K562 (cell line): ENCODE measurements around the gene COL15A1. TPM values are rescaled to one million over a fixed set of nuclear protein-coding genes. Genes with fewer than 3 reads are reported as not detected.

Experiments
- DNMT1 ChIP-seq: fragments of 450-650 bp; IDR thresholded peaks from 2 replicates; pipeline ENCODE4 v1.6.1; 2016; ENCODE audit warnings: antibody characterized with exemption, mild to moderate bottlenecking
- FOXA1 ChIP-seq: fragments of 450-650 bp; IDR thresholded peaks from 2 replicates; pipeline ENCODE4 v1.6.1; 2016; ENCODE audit warnings: mild to moderate bottlenecking, borderline replicate concordance
- FOXJ3 ChIP-seq: sonication (generic); formaldehyde crosslinking; IDR thresholded peaks from 2 replicates; pipeline ENCODE4 v1.4.0; 2020; ENCODE audit warnings: mild to moderate bottlenecking, missing genetic modification reagents
- FOXP1 ChIP-seq: sonication (generic); formaldehyde crosslinking; IDR thresholded peaks from 2 replicates; pipeline ENCODE4 v1.8.0; 2022; ENCODE audit warnings: mild to moderate bottlenecking, missing genetic modification reagents
- HLTF ChIP-seq: fragments of 450-650 bp; IDR thresholded peaks from 2 replicates; pipeline ENCODE4 v1.6.1; 2016
- IRF2 ChIP-seq: sonication (generic); formaldehyde crosslinking; IDR thresholded peaks from 2 replicates; pipeline ENCODE4 v1.8.1; 2022; ENCODE audit warnings: mild to moderate bottlenecking, missing genetic modification reagents
- MIER1 ChIP-seq: fragments of 450-650 bp; IDR thresholded peaks from 2 replicates; pipeline ENCODE4 v1.6.1; 2016; ENCODE audit warnings: antibody characterized with exemption, mild to moderate bottlenecking, low read depth
- NONO ChIP-seq, 2 experiments: fragments of 200-400 bp in 1 of 2; fragments of 450-650 bp in 1 of 2; formaldehyde crosslinking in 1 of 2; IDR thresholded peaks; 2 replicates each; pipeline ENCODE4 v1.6.1; 2017; ENCODE audit warnings: low read depth in 2 of 2, mild to moderate bottlenecking in 2 of 2, moderate library complexity in 2 of 2, low read length in 1 of 2
- POLR2AphosphoS5 ChIP-seq: IDR thresholded peaks from 2 replicates; pipeline ENCODE4 v1.6.1; 2011; ENCODE audit warnings: mild to moderate bottlenecking, low read depth, low read length, moderate library complexity; ENCODE audit not compliant: control insufficient read depth, insufficient read depth
- SAFB2 ChIP-seq: fragments of 200-400 bp; formaldehyde crosslinking; IDR thresholded peaks from 2 replicates; pipeline ENCODE4 v1.6.1; 2018; ENCODE audit warnings: borderline replicate concordance, low read length, low read depth, moderate library complexity; ENCODE audit not compliant: severe bottlenecking
- SMAD3 ChIP-seq: fragments of 450-650 bp; formaldehyde crosslinking; conservative IDR thresholded peaks from 2 replicates; pipeline ENCODE4 v1.4.0; 2020; ENCODE audit warnings: mild to moderate bottlenecking
- TCF7L2 ChIP-seq: fragments of 150-350 bp; IDR thresholded peaks from 2 replicates; pipeline ENCODE4 v1.6.1; 2016; ENCODE audit warnings: low read depth, mild to moderate bottlenecking, low read length, moderate library complexity
- TGIF2 ChIP-seq: sonication (generic); formaldehyde crosslinking; IDR thresholded peaks from 2 replicates; pipeline ENCODE4 v1.8.1; 2022; ENCODE audit warnings: mild to moderate bottlenecking, missing genetic modification reagents, moderate library complexity
- ZBTB8A ChIP-seq: fragments of 450-650 bp; IDR thresholded peaks from 2 replicates; pipeline ENCODE4 v1.6.1; 2018; ENCODE audit warnings: mild to moderate bottlenecking, moderate library complexity; ENCODE audit not compliant: partially characterized antibody
- ZNF175 ChIP-seq: fragments of 200-800 bp; sonication (Bioruptor generic); IDR thresholded peaks from 2 replicates; pipeline ENCODE4 v1.6.1; 2016; ENCODE audit warnings: low read depth, mild to moderate bottlenecking, missing genetic modification characterization, missing compliant biosample characterization
- ZNF431 ChIP-seq: sonication (generic); formaldehyde crosslinking; IDR thresholded peaks from 2 replicates; pipeline ENCODE4 v1.8.0; 2022; ENCODE audit warnings: mild to moderate bottlenecking, missing genetic modification reagents
- ZNF79 ChIP-seq: fragments of 250-450 bp; sonication (Bioruptor Pico); IDR thresholded peaks from 2 replicates; pipeline ENCODE4 v1.4.0; 2020; ENCODE audit warnings: low read depth, mild to moderate bottlenecking, moderate library complexity
- polyA plus RNA-seq, 8 experiments: library from polyadenylated mRNA; depleted of rRNA in 4 of 8; stranded (reverse) in 5 of 8; unstranded in 3 of 8; fragments of >200 nt; fragmentation: Nextera tagmentation in 2 of 8; fragmentation: Illumina TruSeq in 1 of 8; extraction: Ambion mirVana in 2 of 8; extraction: Trizol in 1 of 8; gene quantifications; 2 replicates each; pipeline versions ENCODE4 v1.2.1 to v1.2.3, GENCODE V29; 2011 to 2014; ENCODE audit warnings: inconsistent platforms in 1 of 8, missing spikeins in 1 of 8
- total RNA-seq, 7 experiments: library from RNA; depleted of rRNA in 6 of 7; stranded (reverse); fragments of >200 nt in 6 of 7; fragmentation: Illumina TruSeq in 2 of 7; extraction: Trizol in 2 of 7; gene quantifications; 2 replicates each; pipeline versions ENCODE4 v1.2.1 to v1.2.3, GENCODE V29; 2011 to 2021; ENCODE audit warnings: low replicate concordance in 1 of 7
- TF ChIP-seq, protein P1 (sequence below): fragments of 250-450 bp; sonication (Bioruptor Pico); IDR thresholded peaks from 2 replicates; pipeline ENCODE4 v1.4.0; 2020; ENCODE audit warnings: borderline replicate concordance
- TF ChIP-seq, protein P2 (sequence below): sonication (generic); formaldehyde crosslinking; IDR thresholded peaks from 2 replicates; pipeline ENCODE4 v1.8.0; 2022; ENCODE audit warnings: missing genetic modification reagents, mild to moderate bottlenecking, borderline replicate concordance
- TF ChIP-seq, protein P3 (sequence below), 2 experiments: fragments of 450-650 bp; formaldehyde crosslinking in 1 of 2; IDR thresholded peaks; 2 replicates each; pipeline versions ENCODE4 v1.4.0 to v1.6.1; 2014 to 2020; ENCODE audit warnings: mild to moderate bottlenecking in 2 of 2, borderline replicate concordance in 1 of 2, low read depth in 1 of 2

Gene COL15A1
- total and polyA plus RNA-seq, 9 of the 15 experiments (the other 6 are each of a cell fraction or from before 2014, with no cell fraction given), result 0.46 to 5.1 (median 2.6) TPM

DNA sequence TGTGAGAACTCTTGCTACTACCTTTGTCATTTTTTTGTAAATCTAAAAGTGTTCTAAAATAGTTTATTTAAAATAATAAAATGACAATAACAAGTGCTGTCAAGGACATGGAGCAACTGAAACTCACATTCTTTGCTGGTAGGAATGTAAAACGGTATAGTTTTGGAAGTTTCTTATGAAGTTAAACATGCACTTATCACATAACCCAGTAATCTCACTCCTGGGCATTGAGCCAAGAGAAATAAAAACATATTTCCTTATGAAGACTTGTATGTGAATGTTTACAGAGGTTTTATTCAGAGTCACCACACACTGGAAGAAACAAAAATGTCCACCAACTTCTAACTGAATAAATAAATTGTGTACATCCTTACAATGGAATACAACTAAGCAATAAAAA, 46.0 kb upstream of the COL15A1 start (continued):
- TF ChIP-seq ZBTB8A (no peak), SAFB2 (no peak), ZNF79 (CRISPR knock-in tag) (peak; percentile 91), IRF2 (CRISPR knock-in tag) (no peak), TGIF2 (no peak), SMAD3 (CRISPR knock-in tag) (no peak), FOXP1 (CRISPR knock-in tag) (no peak), NONO (IDR thresholded peaks at IDR 0.05; ENCODE audit: low read depth in 2 of 2, low read length in 1 of 2) (no peak), POLR2AphosphoS5 (no peak), FOXA1 (no peak), FOXJ3 (CRISPR knock-in tag) (no peak), HLTF (no peak), DNMT1 (no peak), ZNF175 (no peak), TCF7L2 (no peak), ZNF431 (CRISPR knock-in tag) (no peak), MIER1 (peak; percentile 87)
- TF ChIP-seq, protein P1, sequence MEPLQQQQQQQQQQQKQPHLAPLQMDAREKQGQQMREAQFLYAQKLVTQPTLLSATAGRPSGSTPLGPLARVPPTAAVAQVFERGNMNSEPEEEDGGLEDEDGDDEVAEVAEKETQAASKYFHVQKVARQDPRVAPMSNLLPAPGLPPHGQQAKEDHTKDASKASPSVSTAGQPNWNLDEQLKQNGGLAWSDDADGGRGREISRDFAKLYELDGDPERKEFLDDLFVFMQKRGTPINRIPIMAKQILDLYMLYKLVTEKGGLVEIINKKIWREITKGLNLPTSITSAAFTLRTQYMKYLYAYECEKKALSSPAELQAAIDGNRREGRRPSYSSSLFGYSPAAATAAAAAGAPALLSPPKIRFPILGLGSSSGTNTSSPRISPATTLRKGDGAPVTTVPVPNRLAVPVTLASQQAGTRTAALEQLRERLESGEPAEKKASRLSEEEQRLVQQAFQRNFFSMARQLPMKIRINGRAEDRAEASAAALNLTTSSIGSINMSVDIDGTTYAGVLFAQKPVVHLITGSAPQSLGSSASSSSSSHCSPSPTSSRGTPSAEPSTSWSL (CRISPR knock-in tag), result no peak
- TF ChIP-seq, protein P2, sequence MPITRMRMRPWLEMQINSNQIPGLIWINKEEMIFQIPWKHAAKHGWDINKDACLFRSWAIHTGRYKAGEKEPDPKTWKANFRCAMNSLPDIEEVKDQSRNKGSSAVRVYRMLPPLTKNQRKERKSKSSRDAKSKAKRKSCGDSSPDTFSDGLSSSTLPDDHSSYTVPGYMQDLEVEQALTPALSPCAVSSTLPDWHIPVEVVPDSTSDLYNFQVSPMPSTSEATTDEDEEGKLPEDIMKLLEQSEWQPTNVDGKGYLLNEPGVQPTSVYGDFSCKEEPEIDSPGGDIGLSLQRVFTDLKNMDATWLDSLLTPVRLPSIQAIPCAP (CRISPR knock-in tag), result no peak
- TF ChIP-seq, protein P3, sequence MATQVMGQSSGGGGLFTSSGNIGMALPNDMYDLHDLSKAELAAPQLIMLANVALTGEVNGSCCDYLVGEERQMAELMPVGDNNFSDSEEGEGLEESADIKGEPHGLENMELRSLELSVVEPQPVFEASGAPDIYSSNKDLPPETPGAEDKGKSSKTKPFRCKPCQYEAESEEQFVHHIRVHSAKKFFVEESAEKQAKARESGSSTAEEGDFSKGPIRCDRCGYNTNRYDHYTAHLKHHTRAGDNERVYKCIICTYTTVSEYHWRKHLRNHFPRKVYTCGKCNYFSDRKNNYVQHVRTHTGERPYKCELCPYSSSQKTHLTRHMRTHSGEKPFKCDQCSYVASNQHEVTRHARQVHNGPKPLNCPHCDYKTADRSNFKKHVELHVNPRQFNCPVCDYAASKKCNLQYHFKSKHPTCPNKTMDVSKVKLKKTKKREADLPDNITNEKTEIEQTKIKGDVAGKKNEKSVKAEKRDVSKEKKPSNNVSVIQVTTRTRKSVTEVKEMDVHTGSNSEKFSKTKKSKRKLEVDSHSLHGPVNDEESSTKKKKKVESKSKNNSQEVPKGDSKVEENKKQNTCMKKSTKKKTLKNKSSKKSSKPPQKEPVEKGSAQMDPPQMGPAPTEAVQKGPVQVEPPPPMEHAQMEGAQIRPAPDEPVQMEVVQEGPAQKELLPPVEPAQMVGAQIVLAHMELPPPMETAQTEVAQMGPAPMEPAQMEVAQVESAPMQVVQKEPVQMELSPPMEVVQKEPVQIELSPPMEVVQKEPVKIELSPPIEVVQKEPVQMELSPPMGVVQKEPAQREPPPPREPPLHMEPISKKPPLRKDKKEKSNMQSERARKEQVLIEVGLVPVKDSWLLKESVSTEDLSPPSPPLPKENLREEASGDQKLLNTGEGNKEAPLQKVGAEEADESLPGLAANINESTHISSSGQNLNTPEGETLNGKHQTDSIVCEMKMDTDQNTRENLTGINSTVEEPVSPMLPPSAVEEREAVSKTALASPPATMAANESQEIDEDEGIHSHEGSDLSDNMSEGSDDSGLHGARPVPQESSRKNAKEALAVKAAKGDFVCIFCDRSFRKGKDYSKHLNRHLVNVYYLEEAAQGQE (IDR thresholded peaks at IDR 0.05; ENCODE audit: borderline replicate concordance), result no peak
- TF ChIP-seq, protein P3 (CRISPR knock-in tag; IDR thresholded peaks at IDR 0.05; ENCODE audit: low read depth), result no peak
